IMR-90 (cell line): ENCODE results near the gene IREB2. TPM values are rescaled to one million over a fixed set of nuclear protein-coding genes. Genes with fewer than 3 reads are reported as not detected.
"Not testable (repeated sequence)": the region's sequence is repeated elsewhere in the genome, so short reads cannot be mapped to it uniquely, and the experiment has no call there.

Source experiments
- ATAC-seq: fragments of 200-7000 bp; cut with Tn5 transposase; 2 replicates; pipeline ENCODE4 v1.9.1; 2020; ENCODE audit warnings: low read depth, mild to moderate bottlenecking, moderate library complexity
- BruUV-seq: library from RNA; stranded (reverse); fragments of 400-500 nt; replicated peaks from 2 replicates; lab custom pipeline; 2021; lab: Mats Ljungman, UMichigan
- CTCF ChIA-PET: fragments of 300-600 bp; formaldehyde crosslinking; extraction: SDS; loops from one replicate; lab custom pipeline; 2021; ENCODE audit warnings: antibody characterized with exemption; lab: Yijun Ruan, JAX
- POLR2A ChIA-PET: fragments of 300-600 bp; sonication (Branson Sonifier 250); formaldehyde crosslinking; loops from one replicate; lab custom pipeline; 2022; ENCODE audit warnings: antibody characterized with exemption; ENCODE audit not compliant: unreplicated experiment; lab: Charles Lee
- DNase-seq: peaks from one replicate; pipeline ENCODE4 v3.0.0; 2013
- H2AFZ ChIP-seq: replicated peaks from 2 replicates; pipeline ENCODE3; 2013; ENCODE audit warnings: low read length, mild to moderate bottlenecking; ENCODE audit not compliant: poor library complexity
- H2AK5ac ChIP-seq: 2 replicates; pipeline ENCODE4 v1.6.1; 2013; ENCODE audit warnings: low read depth, low read length, inconsistent platforms
- H2AK9ac ChIP-seq: replicated peaks from 2 replicates; pipeline ENCODE3; 2013; ENCODE audit warnings: mild to moderate bottlenecking, low read depth, low read length, moderate library complexity; ENCODE audit not compliant: poor library complexity
- H2BK120ac ChIP-seq: 2 replicates; pipeline ENCODE4 v1.6.1; 2013; ENCODE audit warnings: low read depth, low read length, inconsistent platforms
- H2BK15ac ChIP-seq: 3 replicates; pipeline ENCODE4 v1.6.1; 2013; ENCODE audit warnings: low read depth, low read length, inconsistent platforms
- H2BK20ac ChIP-seq: 2 replicates; pipeline ENCODE4 v1.6.1; 2013; ENCODE audit warnings: low read depth, mild to moderate bottlenecking, inconsistent platforms, low read length, moderate library complexity
- H2BK5ac ChIP-seq: 2 replicates; pipeline ENCODE4 v1.6.1; 2013; ENCODE audit warnings: mild to moderate bottlenecking, low read depth, low read length, inconsistent platforms; ENCODE audit not compliant: poor library complexity, severe bottlenecking
- H3K14ac ChIP-seq: replicated peaks from 2 replicates; pipeline ENCODE4 v1.6.1; 2013; ENCODE audit warnings: low read depth, low read length, inconsistent platforms
- H3K18ac ChIP-seq: 2 replicates; pipeline ENCODE4 v1.6.1; 2013; ENCODE audit warnings: low read depth, low read length, control low read depth
- H3K23ac ChIP-seq: 2 replicates; pipeline ENCODE4 v1.6.1; 2013; ENCODE audit warnings: low read depth, low read length, inconsistent platforms
- H3K27ac ChIP-seq: 2 replicates; pipeline ENCODE4 v1.5.1; 2013; ENCODE audit warnings: mild to moderate bottlenecking, control low read depth, low read length; ENCODE audit not compliant: insufficient read depth
- H3K27me3 ChIP-seq: 2 replicates; pipeline ENCODE4 v1.6.1; 2013; ENCODE audit warnings: low read length; ENCODE audit not compliant: control insufficient read depth, insufficient read depth
- H3K36me3 ChIP-seq: 2 replicates; pipeline ENCODE4 v1.6.1; 2013; ENCODE audit warnings: low read length, mixed read lengths; ENCODE audit not compliant: control insufficient read depth, insufficient read depth
- H3K4ac ChIP-seq: 2 replicates; pipeline ENCODE4 v1.6.1; 2013; ENCODE audit warnings: low read depth, low read length, inconsistent platforms
- H3K4me1 ChIP-seq: 2 replicates; pipeline ENCODE4 v1.6.1; 2013; ENCODE audit warnings: low read length, mixed read lengths; ENCODE audit not compliant: control insufficient read depth, insufficient read depth
- H3K4me2 ChIP-seq: 2 replicates; pipeline ENCODE4 v1.6.1; 2013; ENCODE audit warnings: low read depth, mild to moderate bottlenecking, control low read depth, low read length, moderate library complexity
- H3K4me3 ChIP-seq: 2 replicates; pipeline ENCODE4 v1.5.1; 2013; ENCODE audit warnings: low read depth, mild to moderate bottlenecking, control low read depth, low read length, moderate library complexity; ENCODE audit not compliant: insufficient read depth
- H3K56ac ChIP-seq: 2 replicates; pipeline ENCODE4 v1.6.1; 2013; ENCODE audit warnings: low read length, inconsistent platforms; ENCODE audit not compliant: insufficient read depth; ENCODE audit errors: extremely low read depth
- H3K79me1 ChIP-seq, 2 experiments: 2 replicates each; pipeline ENCODE4 v1.6.1; 2013; ENCODE audit warnings: low read length in 2 of 2, inconsistent platforms in 1 of 2, low read depth in 1 of 2
- H3K9ac ChIP-seq: 2 replicates; pipeline ENCODE4 v1.6.1; 2013; ENCODE audit warnings: low read depth, low read length, control low read depth
- H3K9me1 ChIP-seq: 2 replicates; pipeline ENCODE4 v1.6.1; 2013; ENCODE audit warnings: low read length, inconsistent platforms; ENCODE audit not compliant: insufficient read depth
- H3K9me3 ChIP-seq: 2 replicates; pipeline ENCODE4 v1.6.1; 2013; ENCODE audit warnings: low read length; ENCODE audit not compliant: control insufficient read depth, insufficient read depth
- H4K20me1 ChIP-seq: 2 replicates; pipeline ENCODE4 v1.6.1; 2013; ENCODE audit warnings: low read length, inconsistent platforms; ENCODE audit not compliant: insufficient read depth
- H4K5ac ChIP-seq: 2 replicates; pipeline ENCODE4 v1.6.1; 2013; ENCODE audit warnings: mild to moderate bottlenecking, low read depth, low read length, control low read depth
- H4K8ac ChIP-seq, 2 experiments: 2 replicates each; pipeline ENCODE4 v1.6.1; 2013; ENCODE audit warnings: low read depth in 2 of 2, low read length in 2 of 2, control low read depth in 1 of 2, inconsistent platforms in 1 of 2
- H4K91ac ChIP-seq: 2 replicates; pipeline ENCODE4 v1.6.1; 2013; ENCODE audit warnings: low read depth, low read length, inconsistent platforms; ENCODE audit not compliant: insufficient read depth
- WGBS, 2 experiments: methylation state at CpG; one replicate each; pipeline versions ENCODE4 v1.1.5 to v1.1.7; 2013; ENCODE audit warnings: missing lambda C conversion rate in 2 of 2; ENCODE audit not compliant: insufficient read length in 1 of 2; ENCODE audit errors: extremely low coverage in 2 of 2; 5-methylcytosine and 5-hydroxymethylcytosine counted together
- dilution Hi-C: fragments of 300-500 bp; cut with HindIII; formaldehyde crosslinking; loops from one replicate; pipeline ENCODE4 v1.14.3; 2018; ENCODE audit warnings: low sequenced_read_pairs; ENCODE audit not compliant: unreplicated experiment
- in situ Hi-C: fragments of 300-500 bp; cut with MboI; formaldehyde crosslinking; loops from 3 replicates; pipeline ENCODE4 v1.14.3; 2019; ENCODE audit warnings: low sequenced_read_pairs, inconsistent platforms, mixed read lengths
- intact Hi-C: fragments of 100-400 bp; cut with micrococcal nuclease; formaldehyde crosslinking; loops from 2 replicates; pipeline ENCODE4 v1.10.0; 2022
- polyA plus RNA-seq, 3 experiments: library from polyadenylated mRNA; depleted of rRNA; stranded (reverse); fragments of >200 nt; gene quantifications; 2 replicates each; pipeline ENCODE4 v1.2.3, GENCODE V29; 2012; ENCODE audit warnings: low replicate concordance in 1 of 3
- total RNA-seq: library from RNA; depleted of rRNA; stranded (reverse); fragments of >200 nt; gene quantifications from 2 replicates; pipeline ENCODE4 v1.2.3, GENCODE V29; 2012

Gene IREB2
- total and polyA plus RNA-seq, 2 of the 4 experiments (the other 2 are of a cell fraction) = 12.2 to 13.5 TPM

GRCh38 chr15:78520035-78520434 lies 82.0 kb downstream of the IREB2 start:
- H4K8ac ChIP-seq = not testable (repeated sequence)

More at GRCh38 chr15:78520035-78520434, 82.0 kb downstream of the IREB2 start:
- DNase-seq, H4K20me1 ChIP-seq, POLR2A ChIA-PET, H3K18ac ChIP-seq, H3K4me2 ChIP-seq, H3K56ac ChIP-seq, H2BK20ac ChIP-seq, H2BK120ac ChIP-seq, H3K4me3 ChIP-seq, H2AFZ ChIP-seq, H3K4me1 ChIP-seq, H3K27ac ChIP-seq, H2AK9ac ChIP-seq, BruUV-seq, CTCF ChIA-PET, intact Hi-C loops, H3K36me3 ChIP-seq, H3K9ac ChIP-seq, ATAC-seq, H3K79me1 ChIP-seq, in situ Hi-C loops, H3K9me3 ChIP-seq, H4K5ac ChIP-seq, H3K27me3 ChIP-seq, H3K14ac ChIP-seq, H2BK5ac ChIP-seq, dilution Hi-C loops, H2BK15ac ChIP-seq, H2AK5ac ChIP-seq, H3K23ac ChIP-seq, H3K4ac ChIP-seq, H3K9me1 ChIP-seq, H4K91ac ChIP-seq: not testable (repeated sequence)
- WGBS, 2 experiments = 100% methylated on average over 1 of the region's 3 CpGs; no CpG with 5 or more reads in 1 of the 2 experiments
